GM12892 (cell line): Measurements from ENCODE around the gene KAZN.

Experiments
- POLR2A ChIP-seq: IDR thresholded peaks from 2 replicates; pipeline ENCODE4 v1.6.1; 2011; ENCODE audit warnings: low read depth, low read length, control low read depth
- POLR2AphosphoS5 ChIP-seq: IDR thresholded peaks from 2 replicates; pipeline ENCODE4 v1.6.1; 2011; ENCODE audit warnings: low read depth, low read length, control low read depth

- TF ChIP-seq POLR2AphosphoS5 (no peak), POLR2A (no peak)
Measured at GRCh38 chr1:14869187-14869586, 270.7 kb downstream of the KAZN start.
